HepG2 (cell line): ENCODE measurements around the gene CDCA5. TPM values are rescaled to one million over a fixed set of nuclear protein-coding genes. Genes with fewer than 3 reads are reported as not detected.
A peak's percentile ranks its signal among the peaks of the same experiment; 100 is the strongest.

ENCODE experiments used
- AGO1 ChIP-seq: fragments of 200-400 bp; formaldehyde crosslinking; IDR thresholded peaks from 2 replicates; pipeline ENCODE4 v1.6.1; 2017; ENCODE audit warnings: mild to moderate bottlenecking, low read depth, low read length, moderate library complexity; ENCODE audit not compliant: poor library complexity, severe bottlenecking
- CCAR2 ChIP-seq: fragments of 200-400 bp; formaldehyde crosslinking; optimal IDR thresholded peaks from 2 replicates; pipeline ENCODE3; 2018; ENCODE audit warnings: low read depth, mild to moderate bottlenecking, low read length, moderate library complexity
- CSRNP2 ChIP-seq: sonication (generic); formaldehyde crosslinking; conservative IDR thresholded peaks from 2 replicates; pipeline ENCODE4 v1.8.0; 2022; ENCODE audit warnings: low read depth, missing genetic modification reagents
- FOXM1 ChIP-seq: sonication (generic); formaldehyde crosslinking; IDR thresholded peaks from 2 replicates; pipeline ENCODE4 v1.5.0; 2020; ENCODE audit warnings: missing genetic modification reagents
- HNRNPL ChIP-seq: fragments of 200-400 bp; formaldehyde crosslinking; IDR thresholded peaks from 2 replicates; pipeline ENCODE4 v1.6.1; 2017; ENCODE audit warnings: mild to moderate bottlenecking, low read depth, low read length
- ISL2 ChIP-seq: sonication (generic); formaldehyde crosslinking; IDR thresholded peaks from 2 replicates; pipeline ENCODE4 v1.5.0; 2020; ENCODE audit warnings: missing genetic modification reagents
- NFAT5 ChIP-seq: sonication (generic); formaldehyde crosslinking; IDR thresholded peaks from 2 replicates; pipeline ENCODE4 v1.4.0; 2020; ENCODE audit warnings: missing genetic modification reagents
- NFYC ChIP-seq: IDR thresholded peaks from 2 replicates; pipeline ENCODE4 v1.6.1; 2016; ENCODE audit warnings: missing genetic modification reagents, missing compliant biosample characterization
- PBX3 ChIP-seq: sonication (generic); formaldehyde crosslinking; IDR thresholded peaks from 2 replicates; pipeline ENCODE4 v1.8.1; 2023; ENCODE audit warnings: missing genetic modification reagents, inconsistent platforms, borderline replicate concordance
- TBL1XR1 ChIP-seq: fragments of 150-350 bp; IDR thresholded peaks from 2 replicates; pipeline ENCODE4 v1.6.1; 2014; ENCODE audit warnings: borderline replicate concordance, low read length; ENCODE audit not compliant: partially characterized antibody
- TP53 ChIP-seq: sonication (generic); formaldehyde crosslinking; conservative IDR thresholded peaks from 2 replicates; pipeline ENCODE4 v1.4.0; 2020; ENCODE audit warnings: missing genetic modification reagents
- ZBTB4 ChIP-seq: sonication (generic); formaldehyde crosslinking; IDR thresholded peaks from 2 replicates; pipeline ENCODE4 v1.4.0; 2020; ENCODE audit warnings: missing genetic modification reagents, mild to moderate bottlenecking, borderline replicate concordance
- ZFP37 ChIP-seq: sonication (generic); formaldehyde crosslinking; IDR thresholded peaks from 2 replicates; pipeline ENCODE4 v1.4.0; 2020; ENCODE audit warnings: missing genetic modification reagents, borderline replicate concordance
- ZFP90 ChIP-seq: sonication (generic); formaldehyde crosslinking; IDR thresholded peaks from 2 replicates; pipeline ENCODE4 v1.8.0; 2022; ENCODE audit warnings: missing genetic modification reagents, mild to moderate bottlenecking, inconsistent platforms, borderline replicate concordance
- ZNF317 ChIP-seq: sonication (generic); formaldehyde crosslinking; IDR thresholded peaks from 2 replicates; pipeline ENCODE4 v1.5.0; 2020; ENCODE audit warnings: mild to moderate bottlenecking, missing genetic modification reagents
- ZNF543 ChIP-seq: sonication (generic); formaldehyde crosslinking; IDR thresholded peaks from 2 replicates; pipeline ENCODE4 v1.4.0; 2020; ENCODE audit warnings: mild to moderate bottlenecking, missing genetic modification reagents
- ZNF652 ChIP-seq: IDR thresholded peaks from 2 replicates; pipeline ENCODE4 v1.6.1; 2016; ENCODE audit warnings: low read depth, borderline replicate concordance
- polyA plus RNA-seq, 8 experiments: library from polyadenylated mRNA; depleted of rRNA in 3 of 8; stranded (reverse) in 7 of 8; unstranded in 1 of 8; fragments of >200 nt; fragmentation: Illumina TruSeq in 4 of 8; extraction: Trizol in 4 of 8; gene quantifications; 2 replicates each; pipeline versions ENCODE4 v1.2.1 to v1.2.3, GENCODE V29; 2011 to 2016; ENCODE audit warnings: low read depth in 4 of 8, missing spikeins in 1 of 8, mixed read lengths in 1 of 8; ENCODE audit not compliant: insufficient read depth in 1 of 8
- total RNA-seq, 5 experiments: library from RNA; depleted of rRNA; stranded (reverse); fragments of >200 nt; fragmentation: Illumina TruSeq; extraction: Trizol; gene quantifications; 2 replicates each; pipeline ENCODE4 v1.2.3, GENCODE V29; 2016; ENCODE audit warnings: low read depth in 1 of 5

Gene CDCA5
- total and polyA plus RNA-seq, 2 of the 13 experiments (the other 11 are each of a cell fraction or from before 2014, with no cell fraction given): 13.5 to 50.6 TPM

GRCh38 chr11:65112546-65113360, 28.9 kb upstream of the CDCA5 start (continued):
- TF ChIP-seq ZNF543 (CRISPR knock-in tag): no peak
- no peak for TF ChIP-seq FOXM1 (CRISPR knock-in tag)
- no peak for TF ChIP-seq NFAT5
- peak; percentile 43; the same call in 1 of the 2 replicates for TF ChIP-seq ISL2
- TF ChIP-seq CCAR2: no peak
- no peak for TF ChIP-seq TBL1XR1
- no peak for TF ChIP-seq ZFP37 (CRISPR knock-in tag)
- no peak for TF ChIP-seq ZBTB4 (CRISPR knock-in tag)
- no peak for TF ChIP-seq CSRNP2 (CRISPR knock-in tag)
- peak; percentile 99 for TF ChIP-seq AGO1
- no peak for TF ChIP-seq ZNF652 (CRISPR knock-in tag)
- no peak for TF ChIP-seq TP53
- TF ChIP-seq ZFP90 (CRISPR knock-in tag): no peak
- peak; percentile 5; the same call in 1 of the 2 replicates for TF ChIP-seq NFYC
- no peak for TF ChIP-seq HNRNPL
- no peak for TF ChIP-seq PBX3 (CRISPR knock-in tag)
- TF ChIP-seq ZNF317 (CRISPR knock-in tag): no peak
